GM23338 (cell line): Measurements from ENCODE around the gene MLXIPL.

Experiments
- CREB1 ChIP-seq: fragments of 250-450 bp; sonication (Bioruptor Pico); IDR thresholded peaks from 2 replicates; pipeline ENCODE4 v1.5.0; 2020; ENCODE audit warnings: low read depth, mild to moderate bottlenecking, moderate library complexity
- CTCF ChIP-seq, 2 experiments: fragments of 200-600 bp in 1 of 2; sonication (generic) in 1 of 2; conservative IDR thresholded peaks; 2 replicates each; pipeline versions ENCODE4 v1.5.1 to v1.6.1; 2016 to 2017; ENCODE audit warnings: antibody characterized with exemption in 2 of 2, low read depth in 2 of 2, mild to moderate bottlenecking in 2 of 2, moderate library complexity in 1 of 2
- ETS1 ChIP-seq: IDR thresholded peaks from 2 replicates; pipeline ENCODE4 v1.6.1; 2016; ENCODE audit warnings: antibody characterized with exemption
- EZH2 ChIP-seq: fragments of 200-600 bp; sonication (generic); IDR thresholded peaks from one replicate; pipeline ENCODE4 v1.8.0; 2017; ENCODE audit warnings: antibody characterized with exemption, mild to moderate bottlenecking, low read depth; ENCODE audit not compliant: unreplicated experiment
- EZH2phosphoT487 ChIP-seq: fragments of 200-600 bp; sonication (generic); IDR thresholded peaks from one replicate; pipeline ENCODE4 v1.8.1; 2018; ENCODE audit warnings: antibody characterized with exemption; ENCODE audit not compliant: unreplicated experiment
- JUNB ChIP-seq: IDR thresholded peaks from one replicate; pipeline ENCODE4 v1.6.1; 2016; ENCODE audit warnings: antibody characterized with exemption; ENCODE audit not compliant: unreplicated experiment
- NANOG ChIP-seq: IDR thresholded peaks from 2 replicates; pipeline ENCODE4 v1.6.1; 2016; ENCODE audit warnings: antibody characterized with exemption, borderline replicate concordance
- POLR2AphosphoS5 ChIP-seq: IDR thresholded peaks from 2 replicates; pipeline ENCODE4 v1.6.1; 2016; ENCODE audit warnings: antibody characterized with exemption, low read depth
- REST ChIP-seq: IDR thresholded peaks from one replicate; pipeline ENCODE4 v1.6.1; 2018; ENCODE audit warnings: antibody characterized with exemption; ENCODE audit not compliant: unreplicated experiment
- STAT1 ChIP-seq: IDR thresholded peaks from one replicate; pipeline ENCODE4 v1.6.1; 2016; ENCODE audit warnings: antibody characterized with exemption; ENCODE audit not compliant: unreplicated experiment
- ZNF114 ChIP-seq: fragments of 250-450 bp; sonication (Bioruptor Pico); IDR thresholded peaks from 2 replicates; pipeline ENCODE4 v1.5.0; 2020; ENCODE audit warnings: mild to moderate bottlenecking, moderate library complexity
- ZNF331 ChIP-seq: fragments of 250-450 bp; sonication (Bioruptor Pico); IDR thresholded peaks from 2 replicates; pipeline ENCODE4 v1.5.0; 2020; ENCODE audit warnings: low read depth, mild to moderate bottlenecking, moderate library complexity

- TF ChIP-seq REST (no peak), CTCF (conservative IDR thresholded peaks at IDR 0.05; ENCODE audit: low read depth in 2 of 2) (no peak), EZH2 (no peak), STAT1 (no peak), POLR2AphosphoS5 (no peak), EZH2phosphoT487 (no peak), NANOG (no peak), ZNF114 (CRISPR knock-in tag) (no peak), ETS1 (no peak), CREB1 (CRISPR knock-in tag) (no peak), JUNB (no peak), ZNF331 (CRISPR knock-in tag) (no peak)
Measured at GRCh38 chr7:73622527-73622908, 1.8 kb downstream of the MLXIPL start.
